K562 (cell line): ENCODE data around the gene ROBO1. TPM values are rescaled to one million over a fixed set of nuclear protein-coding genes. Genes with fewer than 3 reads are reported as not detected.

Experiments
- ATAC-seq: fragments of 200-7000 bp; cut with Tn5 transposase; 3 replicates; pipeline ENCODE4 v1.9.1; 2020; ENCODE audit warnings: moderate library complexity
- BruUV-seq: library from RNA; stranded (reverse); fragments of 400-500 nt; replicated peaks from 2 replicates; lab custom pipeline; 2021; lab: Mats Ljungman, UMichigan
- CTCF ChIA-PET: fragments of 300-600 bp; formaldehyde crosslinking; extraction: SDS; loops from one replicate; lab custom pipeline; 2021; ENCODE audit warnings: low intra/inter-chr PET ratio; lab: Yijun Ruan, JAX
- POLR2A ChIA-PET: fragments of 300-600, 350-650 bp; sonication (Branson Sonifier 250); formaldehyde crosslinking; extraction: SDS; loops from one replicate; lab custom pipeline; 2021; ENCODE audit warnings: antibody characterized with exemption, inconsistent platforms; lab: Yijun Ruan, JAX
- DNase-seq, 4 experiments: peaks; one replicate each; pipeline versions ENCODE4 v3.0.0 to v3.0.0-alpha.2; 2011 to 2018; ENCODE audit warnings: low spot score in 3 of 4, mixed read lengths in 3 of 4; ENCODE audit errors: extremely low read depth in 1 of 4
- FAIRE-seq: peaks from 2 replicates; lab custom pipeline; 2011; peaks lifted over from hg19 to GRCh38; lab: Jason Lieb, UNC
- H2AFZ ChIP-seq: 2 replicates; pipeline ENCODE4 v1.6.0; 2011; ENCODE audit warnings: low read depth, low read length, control low read depth, inconsistent platforms
- H3K27ac ChIP-seq: fragments of 200-600 bp; 3 replicates; pipeline ENCODE4 v1.8.0; 2011; ENCODE audit warnings: low read depth, mild to moderate bottlenecking, control low read depth, inconsistent platforms, low read length, moderate library complexity, mixed read lengths; ENCODE audit errors: extremely low read depth
- H3K27me3 ChIP-seq, 2 experiments: fragments of 300-600 bp in 1 of 2; 2 replicates in 1 of 2; 3 replicates in 1 of 2; pipeline versions ENCODE4 v1.6.0 to v1.8.0; 2011; ENCODE audit warnings: inconsistent platforms in 2 of 2, low read length in 2 of 2, mild to moderate bottlenecking in 1 of 2, mixed read lengths in 1 of 2, moderate library complexity in 1 of 2; ENCODE audit not compliant: control insufficient read depth in 2 of 2, insufficient read depth in 2 of 2
- H3K36me3 ChIP-seq: fragments of 300-600 bp; 3 replicates; pipeline ENCODE4 v1.8.0; 2011; ENCODE audit warnings: mild to moderate bottlenecking, low read length, inconsistent platforms; ENCODE audit not compliant: control insufficient read depth, insufficient read depth
- H3K4me1 ChIP-seq, 2 experiments: fragments of 200-600 bp in 1 of 2; replicated peaks in 1 of 2; 2 replicates in 1 of 2; 3 replicates in 1 of 2; pipeline versions ENCODE4 v1.5.1 to v1.8.0; 2011; ENCODE audit warnings: inconsistent platforms in 2 of 2, low read length in 2 of 2, mild to moderate bottlenecking in 1 of 2, mixed read lengths in 1 of 2, moderate library complexity in 1 of 2; ENCODE audit not compliant: control insufficient read depth in 2 of 2, insufficient read depth in 2 of 2
- H3K4me2 ChIP-seq: 2 replicates; pipeline ENCODE4 v1.6.1; 2011; ENCODE audit warnings: low read length, control low read depth, inconsistent platforms, mixed read lengths; ENCODE audit not compliant: insufficient read depth
- H3K4me3 ChIP-seq: fragments of 200-600 bp; sonication (generic), shearing (Covaris generic); 2 replicates; pipeline ENCODE4 v1.5.1; 2016; ENCODE audit warnings: control low read depth, inconsistent platforms
- H3K79me2 ChIP-seq: fragments of 200-600 bp; 3 replicates; pipeline ENCODE4 v1.8.0; 2011; ENCODE audit warnings: low read length, inconsistent platforms; ENCODE audit not compliant: control insufficient read depth, insufficient read depth
- H3K9ac ChIP-seq, 2 experiments: 2 replicates each; pipeline versions ENCODE4 v1.6.0 to v1.6.1; 2011; ENCODE audit warnings: low read depth in 2 of 2, low read length in 2 of 2, control low read depth in 1 of 2, inconsistent platforms in 1 of 2, mild to moderate bottlenecking in 1 of 2, mixed read lengths in 1 of 2; ENCODE audit not compliant: insufficient read depth in 1 of 2
- H3K9me1 ChIP-seq: one replicate; pipeline ENCODE4 v1.6.0; 2011; ENCODE audit warnings: inconsistent platforms, mild to moderate bottlenecking, low read length, moderate library complexity; ENCODE audit not compliant: control insufficient read depth, insufficient read depth
- H3K9me3 ChIP-seq: replicated peaks from 2 replicates; pipeline ENCODE4 v1.5.1; 2011; ENCODE audit warnings: low read depth, low read length, inconsistent platforms; ENCODE audit not compliant: control insufficient read depth, insufficient read depth
- H4K20me1 ChIP-seq: replicated peaks from 2 replicates; pipeline ENCODE4 v1.6.1; 2011; ENCODE audit warnings: low read length, inconsistent platforms, mixed read lengths; ENCODE audit not compliant: control insufficient read depth, insufficient read depth
- ESRRA ChIP-seq: fragments of 450-650 bp; IDR thresholded peaks from 2 replicates; pipeline ENCODE4 v1.6.1; 2014; ENCODE audit warnings: low read depth, mild to moderate bottlenecking, moderate library complexity, borderline replicate concordance
- IRF2 ChIP-seq: sonication (generic); formaldehyde crosslinking; IDR thresholded peaks from 2 replicates; pipeline ENCODE4 v1.8.1; 2022; ENCODE audit warnings: mild to moderate bottlenecking, missing genetic modification reagents
- KHSRP ChIP-seq: fragments of 450-650 bp; IDR thresholded peaks from 2 replicates; pipeline ENCODE4 v1.6.1; 2017
- NFXL1 ChIP-seq: fragments of 450-650 bp; formaldehyde crosslinking; IDR thresholded peaks from 2 replicates; pipeline ENCODE4 v1.4.0; 2021; ENCODE audit warnings: mild to moderate bottlenecking
- POLR2H ChIP-seq: IDR thresholded peaks from 2 replicates; pipeline ENCODE4 v1.6.1; 2016; ENCODE audit warnings: missing genetic modification characterization, low read depth, mild to moderate bottlenecking, control low read depth, missing compliant biosample characterization, moderate library complexity
- SAFB ChIP-seq: fragments of 200-400 bp; formaldehyde crosslinking; IDR thresholded peaks from 2 replicates; pipeline ENCODE4 v1.6.1; 2017; ENCODE audit warnings: low read depth, low read length, borderline replicate concordance
- ZFP30 ChIP-seq: fragments of 250-450 bp; sonication (Bioruptor Pico); IDR thresholded peaks from 2 replicates; pipeline ENCODE4 v1.8.0; 2022; ENCODE audit warnings: moderate library complexity, mild to moderate bottlenecking, inconsistent platforms, borderline replicate concordance
- ZNF77 ChIP-seq: fragments of 250-450 bp; sonication (Bioruptor Pico); IDR thresholded peaks from 2 replicates; pipeline ENCODE4 v1.5.0; 2020
- WGBS: fragments of 100-300 bp; shearing (Covaris generic); methylation state at CpG from one replicate; pipeline ENCODE4 v1.1.6; 2016; ENCODE audit warnings: low coverage, mixed read lengths; ENCODE audit not compliant: insufficient coverage; ENCODE audit errors: missing lambda C conversion rate; 5-methylcytosine and 5-hydroxymethylcytosine counted together
- in situ Hi-C: fragments of 300-500 bp; cut with MboI; formaldehyde crosslinking; loops from 4 replicates; pipeline ENCODE4 v1.15.0; 2018; ENCODE audit warnings: inconsistent platforms, mixed read lengths
- intact Hi-C: fragments of 100-400 bp; cut with micrococcal nuclease; formaldehyde crosslinking; loops from 2 replicates; pipeline ENCODE4 v1.14.2; 2022
- polyA plus RNA-seq, 8 experiments: library from polyadenylated mRNA; depleted of rRNA in 4 of 8; stranded (reverse) in 5 of 8; unstranded in 3 of 8; fragments of >200 nt; fragmentation: Nextera tagmentation in 2 of 8; fragmentation: Illumina TruSeq in 1 of 8; extraction: Ambion mirVana in 2 of 8; extraction: Trizol in 1 of 8; gene quantifications; 2 replicates each; pipeline versions ENCODE4 v1.2.1 to v1.2.3, GENCODE V29; 2011 to 2014; ENCODE audit warnings: inconsistent platforms in 1 of 8, missing spikeins in 1 of 8
- total RNA-seq, 7 experiments: library from RNA; depleted of rRNA in 6 of 7; stranded (reverse); fragments of >200 nt in 6 of 7; fragmentation: Illumina TruSeq in 2 of 7; extraction: Trizol in 2 of 7; gene quantifications; 2 replicates each; pipeline versions ENCODE4 v1.2.1 to v1.2.3, GENCODE V29; 2011 to 2021; ENCODE audit warnings: low replicate concordance in 1 of 7
- TF ChIP-seq, protein P1 (sequence below), 2 experiments: fragments of 450-650 bp; formaldehyde crosslinking in 1 of 2; IDR thresholded peaks; 2 replicates each; pipeline versions ENCODE4 v1.4.0 to v1.6.1; 2014 to 2020; ENCODE audit warnings: mild to moderate bottlenecking in 2 of 2, borderline replicate concordance in 1 of 2, low read depth in 1 of 2
- TF ChIP-seq, protein P2 (sequence below): sonication (generic); formaldehyde crosslinking; IDR thresholded peaks from 2 replicates; pipeline ENCODE4 v1.8.0; 2022; ENCODE audit warnings: mild to moderate bottlenecking, missing genetic modification reagents
- TF ChIP-seq, protein P3 (sequence below): fragments of 250-450 bp; sonication (Bioruptor Pico); IDR thresholded peaks from 2 replicates; pipeline ENCODE4 v1.8.0; 2021; ENCODE audit warnings: mild to moderate bottlenecking, moderate library complexity

The ROBO1 gene
- total and polyA plus RNA-seq, 9 of the 15 experiments (the other 6 are each of a cell fraction or from before 2014, with no cell fraction given): 0.01 to 0.53 (median 0.17) TPM; not detected in 5

- ChIA-PET POLR2A (no interaction called here), CTCF (no interaction called here)
- Histone ChIP-seq H2AFZ (no peak overlapping the region), H3K36me3 (no peaks in the 10 kb centered on the region), H3K4me1 (no peaks in the 10 kb centered on the region), H3K9me3 (no peaks in the 10 kb centered on the region), H3K79me2 (no peaks in the 10 kb centered on the region), H3K4me2 (no peak overlapping the region), H3K9me1 (no peaks in the 10 kb centered on the region), H3K9ac (no peak overlapping the region), H3K4me3 (no peak overlapping the region), H3K27me3 (no peaks in the 10 kb centered on the region), H3K27ac (no peak overlapping the region), H4K20me1 (no peaks in the 10 kb centered on the region)
- BruUV-seq: no TSS peak
- ATAC-seq (no peak), DNase-seq (no peak), FAIRE-seq (no peak)
- in situ Hi-C loops (no loop called here), intact Hi-C loops (no loop called here)
- 8% methylated on average over 1 of the region's 1 CpG for WGBS
- TF ChIP-seq POLR2H: no peak
- TF ChIP-seq, protein P1, sequence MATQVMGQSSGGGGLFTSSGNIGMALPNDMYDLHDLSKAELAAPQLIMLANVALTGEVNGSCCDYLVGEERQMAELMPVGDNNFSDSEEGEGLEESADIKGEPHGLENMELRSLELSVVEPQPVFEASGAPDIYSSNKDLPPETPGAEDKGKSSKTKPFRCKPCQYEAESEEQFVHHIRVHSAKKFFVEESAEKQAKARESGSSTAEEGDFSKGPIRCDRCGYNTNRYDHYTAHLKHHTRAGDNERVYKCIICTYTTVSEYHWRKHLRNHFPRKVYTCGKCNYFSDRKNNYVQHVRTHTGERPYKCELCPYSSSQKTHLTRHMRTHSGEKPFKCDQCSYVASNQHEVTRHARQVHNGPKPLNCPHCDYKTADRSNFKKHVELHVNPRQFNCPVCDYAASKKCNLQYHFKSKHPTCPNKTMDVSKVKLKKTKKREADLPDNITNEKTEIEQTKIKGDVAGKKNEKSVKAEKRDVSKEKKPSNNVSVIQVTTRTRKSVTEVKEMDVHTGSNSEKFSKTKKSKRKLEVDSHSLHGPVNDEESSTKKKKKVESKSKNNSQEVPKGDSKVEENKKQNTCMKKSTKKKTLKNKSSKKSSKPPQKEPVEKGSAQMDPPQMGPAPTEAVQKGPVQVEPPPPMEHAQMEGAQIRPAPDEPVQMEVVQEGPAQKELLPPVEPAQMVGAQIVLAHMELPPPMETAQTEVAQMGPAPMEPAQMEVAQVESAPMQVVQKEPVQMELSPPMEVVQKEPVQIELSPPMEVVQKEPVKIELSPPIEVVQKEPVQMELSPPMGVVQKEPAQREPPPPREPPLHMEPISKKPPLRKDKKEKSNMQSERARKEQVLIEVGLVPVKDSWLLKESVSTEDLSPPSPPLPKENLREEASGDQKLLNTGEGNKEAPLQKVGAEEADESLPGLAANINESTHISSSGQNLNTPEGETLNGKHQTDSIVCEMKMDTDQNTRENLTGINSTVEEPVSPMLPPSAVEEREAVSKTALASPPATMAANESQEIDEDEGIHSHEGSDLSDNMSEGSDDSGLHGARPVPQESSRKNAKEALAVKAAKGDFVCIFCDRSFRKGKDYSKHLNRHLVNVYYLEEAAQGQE (IDR thresholded peaks at IDR 0.05; ENCODE audit: borderline replicate concordance): no peak
- TF ChIP-seq, protein P1 (CRISPR knock-in tag; IDR thresholded peaks at IDR 0.05; ENCODE audit: low read depth): no peak
- TF ChIP-seq, protein P2, sequence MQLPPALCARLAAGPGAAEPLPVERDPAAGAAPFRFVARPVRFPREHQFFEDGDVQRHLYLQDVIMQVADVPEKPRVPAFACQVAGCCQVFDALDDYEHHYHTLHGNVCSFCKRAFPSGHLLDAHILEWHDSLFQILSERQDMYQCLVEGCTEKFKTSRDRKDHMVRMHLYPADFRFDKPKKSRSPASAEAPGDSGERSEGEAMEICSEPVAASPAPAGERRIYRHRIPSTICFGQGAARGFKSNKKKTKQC (CRISPR knock-in tag): no peak
- no peak for TF ChIP-seq ZFP30 (CRISPR knock-in tag)
- TF ChIP-seq KHSRP: no peak
- TF ChIP-seq, protein P3, sequence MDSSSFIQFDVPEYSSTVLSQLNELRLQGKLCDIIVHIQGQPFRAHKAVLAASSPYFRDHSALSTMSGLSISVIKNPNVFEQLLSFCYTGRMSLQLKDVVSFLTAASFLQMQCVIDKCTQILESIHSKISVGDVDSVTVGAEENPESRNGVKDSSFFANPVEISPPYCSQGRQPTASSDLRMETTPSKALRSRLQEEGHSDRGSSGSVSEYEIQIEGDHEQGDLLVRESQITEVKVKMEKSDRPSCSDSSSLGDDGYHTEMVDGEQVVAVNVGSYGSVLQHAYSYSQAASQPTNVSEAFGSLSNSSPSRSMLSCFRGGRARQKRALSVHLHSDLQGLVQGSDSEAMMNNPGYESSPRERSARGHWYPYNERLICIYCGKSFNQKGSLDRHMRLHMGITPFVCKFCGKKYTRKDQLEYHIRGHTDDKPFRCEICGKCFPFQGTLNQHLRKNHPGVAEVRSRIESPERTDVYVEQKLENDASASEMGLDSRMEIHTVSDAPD: no peak
- TF ChIP-seq ESRRA: no peak
- no peak for TF ChIP-seq SAFB
- no peak for TF ChIP-seq NFXL1 (CRISPR knock-in tag)
- no peak for TF ChIP-seq IRF2 (CRISPR knock-in tag)
- no peak for TF ChIP-seq ZNF77 (CRISPR knock-in tag)
Observed at GRCh38 chr3:78751266-78751665, 1016.5 kb downstream of the ROBO1 start.
